ENCODE data around the gene GRIK3.
"Not testable (repeated sequence)": the region's sequence is repeated elsewhere in the genome, so short reads cannot be mapped to it uniquely, and the experiment has no call there.

The GRIK3 gene

GRCh38 chr1:37034121-37035013 is at the start of gene GRIK3:
GRIK3 (minus strand) TSS chr1:37034515; CDS start chr1:37034108, 407 bp downstream.
- Histone ChIP-seq H3K4me1 (ENCODE audit: insufficient read depth, insufficient read length) (peaks cover 54% of the 10 kb centered on the region), H3K27me3 (ENCODE audit: insufficient read depth, insufficient read length) (peaks cover 66% of the 10 kb centered on the region), H3K36me3 (ENCODE audit: insufficient read depth, insufficient read length, low read length) (no peaks in the 10 kb centered on the region), H3K9ac (ENCODE audit: insufficient read length, low read depth) (peak within 1 kb of the TSS; percentile 86), H3K4me3 (ENCODE audit: insufficient read length, low read depth) (peak within 1 kb of the TSS; percentile 67), H3K9me3 (ENCODE audit: insufficient read depth, low read length) (no peaks in the 10 kb centered on the region)
- no peak for DNase-seq (ENCODE audit: low read depth, low spot score)
- TF ChIP-seq YY1 (IDR thresholded peaks at IDR 0.05; ENCODE audit: insufficient read depth, insufficient read length) = no peak
- no peak for TF ChIP-seq SUZ12 (IDR thresholded peaks at IDR 0.05; ENCODE audit: extremely low read depth, insufficient read depth, insufficient read length)
- TF ChIP-seq ZNF274 (IDR thresholded peaks at IDR 0.05; ENCODE audit: low read depth, low read length) = no peak

- Histone ChIP-seq H3K27me3 (ENCODE audit: insufficient read depth, insufficient read length) (no peaks in the 10 kb centered on the region), H3K4me1 (ENCODE audit: insufficient read depth, insufficient read length) (peaks cover 9% of the 10 kb centered on the region), H3K9me3 (ENCODE audit: insufficient read depth, low read length) (peaks cover 7% of the 10 kb centered on the region; the same call in 1 of the 2 replicates), H3K4me3 (ENCODE audit: insufficient read length, low read depth) (no peak overlapping the region), H3K9ac (ENCODE audit: insufficient read length, low read depth) (no peak overlapping the region), H3K36me3 (ENCODE audit: insufficient read depth, insufficient read length, low read length) (no peaks in the 10 kb centered on the region)
- TF ChIP-seq YY1 (IDR thresholded peaks at IDR 0.05; ENCODE audit: insufficient read depth, insufficient read length) (no peak), SUZ12 (IDR thresholded peaks at IDR 0.05; ENCODE audit: extremely low read depth, insufficient read depth, insufficient read length) (no peak), ZNF274 (IDR thresholded peaks at IDR 0.05; ENCODE audit: low read depth, low read length) (no peak)
- DNase-seq (ENCODE audit: low read depth, low spot score) = no peak
These were observed 49.7 kb upstream of the GRIK3 start for GRCh38 chr1:37084013-37084412.

- peaks cover 7% of the 10 kb centered on the region; the same call in 1 of the 2 replicates for H3K9me3 ChIP-seq (ENCODE audit: insufficient read depth, low read length)
- H3K4me3 ChIP-seq (ENCODE audit: insufficient read length, low read depth) = no peak overlapping the region
- H3K27me3 ChIP-seq (ENCODE audit: insufficient read depth, insufficient read length) = no peaks in the 10 kb centered on the region
- no peak for TF ChIP-seq SUZ12 (IDR thresholded peaks at IDR 0.05; ENCODE audit: extremely low read depth, insufficient read depth, insufficient read length)
- TF ChIP-seq YY1 (IDR thresholded peaks at IDR 0.05; ENCODE audit: insufficient read depth, insufficient read length) = no peak
- no peak for TF ChIP-seq ZNF274 (IDR thresholded peaks at IDR 0.05; ENCODE audit: low read depth, low read length)
- no peak overlapping the region for H3K9ac ChIP-seq (ENCODE audit: insufficient read length, low read depth)
- no peaks in the 10 kb centered on the region for H3K36me3 ChIP-seq (ENCODE audit: insufficient read depth, insufficient read length, low read length)
- no peak for DNase-seq (ENCODE audit: low read depth, low spot score)
- peaks cover 9% of the 10 kb centered on the region for H3K4me1 ChIP-seq (ENCODE audit: insufficient read depth, insufficient read length)
These were observed 49.3 kb upstream of the GRIK3 start for GRCh38 chr1:37083603-37084002.

DNA sequence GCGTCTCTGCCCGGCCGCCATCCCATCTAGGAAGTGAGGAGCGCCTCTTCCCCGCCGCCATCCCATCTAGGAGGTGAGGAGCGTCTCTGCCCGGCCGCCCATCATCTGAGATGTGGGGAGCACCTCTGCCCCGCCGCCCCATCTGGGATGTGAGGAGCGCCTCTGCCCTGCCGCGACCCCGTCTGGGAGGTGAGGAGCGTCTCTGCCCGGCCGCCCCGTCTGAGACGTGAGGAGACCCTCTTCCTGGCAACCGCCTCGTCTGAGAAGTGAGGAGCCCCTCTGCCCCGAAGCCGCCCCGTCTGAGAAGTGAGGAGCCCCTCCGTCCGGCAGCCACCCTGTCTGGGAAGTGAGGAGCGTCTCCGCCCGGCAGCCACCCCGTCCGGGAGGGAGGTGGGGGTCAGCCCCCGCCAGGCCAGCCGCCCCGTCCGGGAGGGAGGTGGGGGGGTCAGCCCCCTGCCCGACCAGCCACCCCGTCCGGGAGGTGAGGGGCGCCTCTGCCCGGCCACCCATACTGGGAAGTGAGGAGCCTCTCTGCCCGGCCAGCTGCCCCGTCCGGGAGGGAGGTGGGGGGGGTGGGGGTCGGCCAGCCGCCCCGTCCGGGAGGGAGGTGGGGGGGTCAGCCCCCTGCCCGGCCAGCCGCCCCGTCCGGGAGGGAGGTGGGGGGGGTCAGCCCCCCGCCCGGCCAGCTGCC is 46.1 kb upstream of the GRIK3 start:
- not testable (repeated sequence) for H3K9ac ChIP-seq (ENCODE audit: insufficient read length, low read depth); DNase-seq (ENCODE audit: low read depth, low spot score); H3K27me3 ChIP-seq (ENCODE audit: insufficient read depth, insufficient read length); H3K36me3 ChIP-seq (ENCODE audit: insufficient read depth, insufficient read length, low read length); H3K4me3 ChIP-seq (ENCODE audit: insufficient read length, low read depth); H3K9me3 ChIP-seq (ENCODE audit: insufficient read depth, low read length)
- H3K4me1 ChIP-seq (ENCODE audit: insufficient read depth, insufficient read length) = peaks cover 17% of the 10 kb centered on the region

DNA sequence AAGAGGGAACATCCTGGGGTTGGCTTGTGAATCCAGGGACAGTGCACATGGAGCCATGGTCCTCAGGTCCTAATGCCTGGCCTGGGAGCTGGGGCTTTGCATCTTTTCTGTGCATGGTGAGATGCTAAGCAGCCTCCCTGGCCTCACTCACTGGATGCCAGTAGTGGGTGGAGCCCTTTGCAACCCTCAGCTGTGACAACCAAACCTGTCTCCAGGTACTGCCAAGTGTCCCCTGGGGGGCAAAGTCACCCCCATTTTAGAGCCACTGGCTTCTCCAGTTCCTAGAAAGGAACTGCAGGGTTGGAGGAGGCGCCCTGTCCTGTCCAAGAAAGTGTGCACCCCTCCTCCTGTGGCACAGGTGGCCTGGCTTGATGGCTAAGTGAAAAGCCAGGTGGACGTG is 44.6 kb upstream of the GRIK3 start:
- H3K9me3 ChIP-seq (ENCODE audit: insufficient read depth, low read length) = peaks cover 7% of the 10 kb centered on the region; the same call in 1 of the 2 replicates
- peaks cover 12% of the 10 kb centered on the region for H3K4me1 ChIP-seq (ENCODE audit: insufficient read depth, insufficient read length)
- no peak for DNase-seq (ENCODE audit: low read depth, low spot score)
- TF ChIP-seq ZNF274 (IDR thresholded peaks at IDR 0.05; ENCODE audit: low read depth, low read length) (no peak), SUZ12 (IDR thresholded peaks at IDR 0.05; ENCODE audit: extremely low read depth, insufficient read depth, insufficient read length) (no peak), YY1 (IDR thresholded peaks at IDR 0.05; ENCODE audit: insufficient read depth, insufficient read length) (no peak)
- no peaks in the 10 kb centered on the region for H3K27me3 ChIP-seq (ENCODE audit: insufficient read depth, insufficient read length)
- H3K9ac ChIP-seq (ENCODE audit: insufficient read length, low read depth) = no peak overlapping the region
- no peaks in the 10 kb centered on the region for H3K36me3 ChIP-seq (ENCODE audit: insufficient read depth, insufficient read length, low read length)
- no peak overlapping the region for H3K4me3 ChIP-seq (ENCODE audit: insufficient read length, low read depth)

DNA sequence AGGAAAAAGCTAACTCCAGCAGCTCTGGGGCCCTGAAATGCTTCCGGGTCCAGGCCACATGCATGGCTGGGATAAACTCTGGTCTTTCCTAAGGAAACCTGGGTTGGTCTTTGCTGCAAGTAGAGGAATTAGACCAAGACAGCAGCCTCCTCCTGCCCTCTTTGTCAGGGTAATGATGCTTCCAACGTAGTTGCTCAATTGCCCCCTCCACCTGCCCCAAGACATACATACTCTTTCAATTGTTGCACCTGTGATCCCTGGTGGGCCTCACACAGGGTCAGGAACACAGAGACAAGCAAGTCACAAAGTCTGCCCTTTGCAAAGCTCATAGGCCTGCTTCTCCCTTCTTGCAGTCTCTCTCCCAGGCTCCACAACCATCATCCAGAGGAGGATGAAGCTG is 41.9 kb upstream of the GRIK3 start:
- DNase-seq (ENCODE audit: low read depth, low spot score) = no peak
- no peak overlapping the region for H3K9ac ChIP-seq (ENCODE audit: insufficient read length, low read depth)
- H3K4me3 ChIP-seq (ENCODE audit: insufficient read length, low read depth) = no peak overlapping the region
- no peak for TF ChIP-seq SUZ12 (IDR thresholded peaks at IDR 0.05; ENCODE audit: extremely low read depth, insufficient read depth, insufficient read length)
- TF ChIP-seq ZNF274 (IDR thresholded peaks at IDR 0.05; ENCODE audit: low read depth, low read length) = no peak
- TF ChIP-seq YY1 (IDR thresholded peaks at IDR 0.05; ENCODE audit: insufficient read depth, insufficient read length) = no peak
- H3K4me1 ChIP-seq (ENCODE audit: insufficient read depth, insufficient read length) = peaks cover 13% of the 10 kb centered on the region
- H3K9me3 ChIP-seq (ENCODE audit: insufficient read depth, low read length) = peaks cover 7% of the 10 kb centered on the region; the same call in 1 of the 2 replicates
- no peaks in the 10 kb centered on the region for H3K27me3 ChIP-seq (ENCODE audit: insufficient read depth, insufficient read length)
- no peaks in the 10 kb centered on the region for H3K36me3 ChIP-seq (ENCODE audit: insufficient read depth, insufficient read length, low read length)

GRCh38 chr1:37073854-37074379 is 39.6 kb upstream of the GRIK3 start:
- Histone ChIP-seq H3K9me3 (ENCODE audit: insufficient read depth, low read length) (no peaks in the 10 kb centered on the region; the same call in 1 of the 2 replicates), H3K4me1 (ENCODE audit: insufficient read depth, insufficient read length) (peaks cover 16% of the 10 kb centered on the region), H3K27me3 (ENCODE audit: insufficient read depth, insufficient read length) (no peaks in the 10 kb centered on the region), H3K4me3 (ENCODE audit: insufficient read length, low read depth) (no peak overlapping the region), H3K36me3 (ENCODE audit: insufficient read depth, insufficient read length, low read length) (no peaks in the 10 kb centered on the region), H3K9ac (ENCODE audit: insufficient read length, low read depth) (no peak overlapping the region)
- TF ChIP-seq ZNF274 (IDR thresholded peaks at IDR 0.05; ENCODE audit: low read depth, low read length) (no peak), YY1 (IDR thresholded peaks at IDR 0.05; ENCODE audit: insufficient read depth, insufficient read length) (no peak), SUZ12 (IDR thresholded peaks at IDR 0.05; ENCODE audit: extremely low read depth, insufficient read depth, insufficient read length) (no peak)
- no peak for DNase-seq (ENCODE audit: low read depth, low spot score)

Data from NT2/D1 (cell line).